SIG-M5 (cell line): ENCODE results near the gene LGALS3.

Experiments used
- DNase-seq: peaks from one replicate; lab custom pipeline; 2025; lab: John Stamatoyannopoulos, UW

LGALS3 gene

GRCh38 chr14:55131370-55132137 is 2.5 kb downstream of the LGALS3 start:
- no peak for DNase-seq

GRCh38 chr14:55133416-55133815 is 4.4 kb downstream of the LGALS3 start:
- DNase-seq: no peak

GRCh38 chr14:55136241-55136640 is 7.2 kb downstream of the LGALS3 start:
- no peak for DNase-seq

GRCh38 chr14:55136885-55137786 is 8.1 kb downstream of the LGALS3 start:
- no peak for DNase-seq

- DNase-seq: no peak
These were observed 9.0 kb downstream of the LGALS3 start for GRCh38 chr14:55138091-55138490.

- no peak for DNase-seq
These were observed 10.1 kb downstream of the LGALS3 start for GRCh38 chr14:55139141-55139540.

GRCh38 chr14:55139696-55140509 is 10.9 kb downstream of the LGALS3 start:
- DNase-seq: no peak

- DNase-seq: no peak
These were observed 12.8 kb downstream of the LGALS3 start for GRCh38 chr14:55141825-55142224.

GRCh38 chr14:55142466-55142865 is 13.4 kb downstream of the LGALS3 start:
- no peak for DNase-seq

- DNase-seq: no peak
These were observed 17.4 kb downstream of the LGALS3 start for GRCh38 chr14:55146425-55146824.

- DNase-seq: no peak
These were observed 22.5 kb downstream of the LGALS3 start for GRCh38 chr14:55151601-55152000.

GRCh38 chr14:55152052-55152753 is 23.2 kb downstream of the LGALS3 start:
- no peak for DNase-seq

- DNase-seq: no peak
These were observed 24.9 kb downstream of the LGALS3 start for GRCh38 chr14:55153951-55154350.

GRCh38 chr14:55157080-55157479 is 28.0 kb downstream of the LGALS3 start:
- no peak for DNase-seq

GRCh38 chr14:55158412-55158811 is 29.4 kb downstream of the LGALS3 start:
- no peak for DNase-seq

- no peak for DNase-seq
These were observed 31.9 kb downstream of the LGALS3 start for GRCh38 chr14:55160989-55161388.

GRCh38 chr14:55170526-55170925 is 41.5 kb downstream of the LGALS3 start:
- no peak for DNase-seq

- DNase-seq: no peak
These were observed 51.0 kb downstream of the LGALS3 start for GRCh38 chr14:55180006-55180405.

- DNase-seq: no peak
These were observed 51.4 kb downstream of the LGALS3 start for GRCh38 chr14:55180434-55180833.

- DNase-seq: no peak
These were observed 59.7 kb downstream of the LGALS3 start for GRCh38 chr14:55188686-55189295.

- DNase-seq: no peak
These were observed 61.8 kb downstream of the LGALS3 start for GRCh38 chr14:55190906-55191202.
